OCI-LY7 (cell line): Measurements from ENCODE around the gene FNDC3B. TPM values are rescaled to one million over a fixed set of nuclear protein-coding genes. Genes with fewer than 3 reads are reported as not detected.

Experiments
- BruUV-seq: library from RNA; stranded (reverse); fragments of 400-500 nt; replicated peaks from 2 replicates; lab custom pipeline; 2021; lab: Mats Ljungman, UMichigan
- CTCF ChIA-PET: fragments of 300-600 bp; sonication (Branson Sonifier 250); formaldehyde crosslinking; loops from one replicate; lab custom pipeline; 2022; ENCODE audit warnings: antibody characterized with exemption; ENCODE audit not compliant: unreplicated experiment; lab: Charles Lee
- POLR2A ChIA-PET: fragments of 300-600 bp; sonication (Branson Sonifier 250); formaldehyde crosslinking; loops from one replicate; lab custom pipeline; 2022; ENCODE audit warnings: antibody characterized with exemption; lab: Charles Lee
- DNase-seq: peaks from one replicate; pipeline ENCODE4 v3.0.0-alpha.2; 2015; ENCODE audit warnings: low spot score
- H2AFZ ChIP-seq: fragments of 200-600 bp; sonication (generic), shearing (Covaris generic); 2 replicates; pipeline ENCODE4 v1.6.1; 2014; ENCODE audit warnings: mild to moderate bottlenecking, antibody characterized with exemption, low read length, moderate library complexity
- H3K27ac ChIP-seq: fragments of 200-600 bp; sonication (generic); 2 replicates; pipeline ENCODE4 v1.5.1; 2014; ENCODE audit warnings: mixed run types, low read depth, mild to moderate bottlenecking, moderate library complexity, low read length, inconsistent platforms; ENCODE audit not compliant: poor library complexity, severe bottlenecking
- H3K36me3 ChIP-seq: fragments of 200-600 bp; sonication (generic); 2 replicates; pipeline ENCODE4 v1.6.1; 2014; ENCODE audit warnings: mild to moderate bottlenecking, antibody characterized with exemption, low read length, moderate library complexity, mixed read lengths; ENCODE audit not compliant: insufficient read depth
- H3K4me1 ChIP-seq: fragments of 200-600 bp; sonication (generic); 2 replicates; pipeline ENCODE4 v1.5.1; 2014; ENCODE audit warnings: mild to moderate bottlenecking, low read length; ENCODE audit not compliant: insufficient read depth, poor library complexity, severe bottlenecking
- H3K4me2 ChIP-seq: fragments of 200-600 bp; sonication (generic); 2 replicates; pipeline ENCODE4 v1.6.1; 2014; ENCODE audit warnings: mild to moderate bottlenecking, low read length
- H3K4me3 ChIP-seq: fragments of 200-600 bp; sonication (generic); 2 replicates; pipeline ENCODE4 v1.5.1; 2014; ENCODE audit warnings: mild to moderate bottlenecking, low read depth, low read length; ENCODE audit not compliant: poor library complexity, severe bottlenecking
- H3K79me2 ChIP-seq: fragments of 200-600 bp; sonication (generic); 2 replicates; pipeline ENCODE4 v1.6.1; 2016; ENCODE audit warnings: low read depth, mild to moderate bottlenecking, low read length, moderate library complexity, mixed read lengths; ENCODE audit not compliant: insufficient read depth
- H3K9me2 ChIP-seq: fragments of 200-600 bp; sonication (generic); 2 replicates; pipeline ENCODE4 v1.6.1; 2016; ENCODE audit warnings: mild to moderate bottlenecking, low read length, mixed read lengths; ENCODE audit not compliant: insufficient read depth
- H3K9me3 ChIP-seq: fragments of 200-600 bp; sonication (generic); 2 replicates; pipeline ENCODE4 v1.6.1; 2014; ENCODE audit warnings: mild to moderate bottlenecking, mixed run types, low read length, mixed read lengths
- H4K20me1 ChIP-seq: fragments of 200-600 bp; sonication (generic); 2 replicates; pipeline ENCODE4 v1.6.1; 2014; ENCODE audit warnings: mild to moderate bottlenecking, antibody characterized with exemption, low read length, moderate library complexity, mixed read lengths; ENCODE audit not compliant: insufficient read depth
- CTCF ChIP-seq: fragments of 200-600 bp; sonication (generic); conservative IDR thresholded peaks from 2 replicates; pipeline ENCODE4 v1.5.1; 2014; ENCODE audit warnings: mild to moderate bottlenecking, antibody characterized with exemption, low read length, moderate library complexity, mixed read lengths
- EZH2phosphoT487 ChIP-seq: fragments of 200-600 bp; sonication (generic); IDR thresholded peaks from 2 replicates; pipeline ENCODE4 v1.6.1; 2018; ENCODE audit warnings: low read depth, borderline replicate concordance, mild to moderate bottlenecking, mixed run types, antibody characterized with exemption, low read length, moderate library complexity, mixed read lengths
- intact Hi-C: fragments of 100-400 bp; cut with micrococcal nuclease; formaldehyde crosslinking; loops from one replicate; pipeline ENCODE4 v1.10.0; 2022; ENCODE audit not compliant: unreplicated experiment
- total RNA-seq, 2 experiments: library from RNA; depleted of rRNA in 1 of 2; stranded (reverse); fragments of >200 nt in 1 of 2; shearing (Covaris generic) in 1 of 2; gene quantifications; 2 replicates each; pipeline ENCODE4 v1.2.3, GENCODE V29; 2014 to 2022

The FNDC3B gene
- total RNA-seq, 2 experiments from 2014 or later = 23.3 to 28.5 TPM

DNA sequence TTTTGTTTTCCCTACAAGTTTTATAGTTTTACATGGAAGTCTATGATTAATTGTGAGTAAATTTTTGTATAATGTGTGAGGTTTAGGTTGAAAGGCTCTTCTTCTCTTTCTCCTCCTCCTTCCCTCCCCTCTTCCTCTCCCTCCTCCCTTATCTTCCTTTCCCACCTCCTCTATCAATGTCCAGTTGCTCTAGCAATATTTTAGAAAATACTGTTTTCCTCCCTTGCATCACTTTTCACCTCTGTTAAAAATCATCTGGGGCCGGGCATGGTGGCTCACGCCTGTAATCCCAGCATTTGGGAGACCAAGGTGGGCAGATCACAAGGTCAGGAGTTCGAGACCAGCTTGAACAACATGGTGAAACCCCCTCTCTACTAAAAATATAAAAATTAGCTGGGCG is 119.4 kb downstream of the FNDC3B start:
- Histone ChIP-seq H3K9me3 (no peaks in the 10 kb centered on the region), H2AFZ (no peak overlapping the region), H3K4me2 (no peak overlapping the region), H3K79me2 (no peaks in the 10 kb centered on the region), H4K20me1 (no peaks in the 10 kb centered on the region), H3K36me3 (no peaks in the 10 kb centered on the region), H3K9me2 (no peaks in the 10 kb centered on the region), H3K4me3 (no peak overlapping the region), H3K4me1 (peaks cover 3% of the 10 kb centered on the region), H3K27ac (no peak overlapping the region)
- BruUV-seq = no TSS peak
- ChIA-PET CTCF (no interaction called here), POLR2A (interaction anchor here (0.9 to 2.1 kb wide), 2 partner anchors 16 to 1448 kb away, joined by 3 to 7 read pairs; no protein-coding TSS in a partner anchor)
- DNase-seq = no peak
- no peak for TF ChIP-seq EZH2phosphoT487
- no peak for TF ChIP-seq CTCF
- intact Hi-C loops = no loop called here

DNA sequence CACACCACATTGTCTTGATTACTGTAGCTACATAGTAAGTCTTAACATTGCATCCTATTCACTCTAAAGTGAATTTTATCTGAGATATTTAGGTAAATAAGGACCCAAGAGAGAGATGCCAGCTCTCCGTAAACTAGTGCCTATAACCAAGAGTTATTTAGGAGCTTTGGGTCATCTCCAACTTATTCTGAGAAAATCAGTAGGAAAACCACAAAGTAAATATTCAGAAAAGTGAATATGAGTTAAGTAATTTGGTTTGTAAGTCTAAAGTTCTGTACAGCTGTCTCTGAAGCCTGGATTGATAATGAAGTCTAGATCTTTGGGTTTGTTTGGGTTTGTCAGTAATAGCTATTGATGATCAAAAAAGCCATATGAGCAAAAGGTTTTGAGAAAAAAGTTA is 120.0 kb downstream of the FNDC3B start:
- H3K9me2 ChIP-seq = no peaks in the 10 kb centered on the region
- no peaks in the 10 kb centered on the region for H3K79me2 ChIP-seq
- no peak overlapping the region for H3K4me2 ChIP-seq
- H3K36me3 ChIP-seq = no peaks in the 10 kb centered on the region
- H3K4me1 ChIP-seq = peaks cover 3% of the 10 kb centered on the region
- POLR2A ChIA-PET = interaction anchor here (0.7 to 2.1 kb wide), 3 partner anchors 17 to 1448 kb away, joined by 3 to 7 read pairs (median 3); no protein-coding TSS in a partner anchor
- BruUV-seq = no TSS peak
- TF ChIP-seq CTCF = no peak
- TF ChIP-seq EZH2phosphoT487 = no peak
- intact Hi-C loops = no loop called here
- no peak overlapping the region for H3K4me3 ChIP-seq
- no peak for DNase-seq
- H4K20me1 ChIP-seq = no peaks in the 10 kb centered on the region
- H3K27ac ChIP-seq = no peak overlapping the region
- H3K9me3 ChIP-seq = no peaks in the 10 kb centered on the region
- CTCF ChIA-PET = no interaction called here
- H2AFZ ChIP-seq = no peak overlapping the region

- no peaks in the 10 kb centered on the region for H4K20me1 ChIP-seq
- intact Hi-C loops = no loop called here
Measured at GRCh38 chr3:172159962-172160538, 120.7 kb downstream of the FNDC3B start.

More at GRCh38 chr3:172159962-172160538, 120.7 kb downstream of the FNDC3B start:
- Histone ChIP-seq H3K9me2 (no peaks in the 10 kb centered on the region), H3K27ac (no peak overlapping the region), H3K4me2 (no peak overlapping the region), H3K4me3 (no peak overlapping the region), H3K4me1 (peaks cover 3% of the 10 kb centered on the region), H3K79me2 (no peaks in the 10 kb centered on the region), H3K9me3 (no peaks in the 10 kb centered on the region), H3K36me3 (no peaks in the 10 kb centered on the region), H2AFZ (no peak overlapping the region)
- POLR2A ChIA-PET = interaction anchor here (0.5 to 2.1 kb wide), 3 partner anchors 11 to 55 kb away, joined by 3 to 7 read pairs (median 4); no protein-coding TSS in a partner anchor
- no TSS peak for BruUV-seq
- CTCF ChIA-PET = no interaction called here
- DNase-seq = no peak
- TF ChIP-seq EZH2phosphoT487 = no peak
- TF ChIP-seq CTCF = no peak
